NCI-H128 (cell line): Measurements from ENCODE around the gene RASA1.

Experiments
- DNase-seq: peaks from one replicate; lab custom pipeline; 2025; ENCODE audit not compliant: unreplicated experiment; lab: John Stamatoyannopoulos, UW

Gene RASA1

DNA sequence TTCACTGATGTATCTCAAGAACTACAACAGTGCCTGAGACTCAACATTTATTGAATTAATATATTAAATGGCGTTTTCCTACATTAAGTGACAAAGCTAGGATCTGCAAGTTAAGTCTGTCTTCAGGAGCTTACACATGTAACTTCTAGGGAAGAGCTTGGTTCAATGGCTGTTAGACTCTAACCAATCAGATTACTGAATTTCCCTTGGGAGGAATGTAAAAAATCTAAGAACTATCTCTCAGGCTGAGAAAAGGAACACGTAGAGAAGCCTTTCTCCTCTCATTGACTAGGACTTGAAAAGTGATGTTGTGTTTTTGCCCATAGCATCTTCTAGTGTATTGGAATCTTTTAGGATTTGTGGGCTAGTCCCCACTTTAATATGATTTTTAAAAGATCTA lies 91.4 kb downstream of the RASA1 start:
- DNase-seq = no peak

GRCh38 chr5:87360132-87360531 lies 92.4 kb downstream of the RASA1 start:
- DNase-seq = no peak

GRCh38 chr5:87361031-87361445 lies 93.4 kb downstream of the RASA1 start:
- no peak for DNase-seq

DNA sequence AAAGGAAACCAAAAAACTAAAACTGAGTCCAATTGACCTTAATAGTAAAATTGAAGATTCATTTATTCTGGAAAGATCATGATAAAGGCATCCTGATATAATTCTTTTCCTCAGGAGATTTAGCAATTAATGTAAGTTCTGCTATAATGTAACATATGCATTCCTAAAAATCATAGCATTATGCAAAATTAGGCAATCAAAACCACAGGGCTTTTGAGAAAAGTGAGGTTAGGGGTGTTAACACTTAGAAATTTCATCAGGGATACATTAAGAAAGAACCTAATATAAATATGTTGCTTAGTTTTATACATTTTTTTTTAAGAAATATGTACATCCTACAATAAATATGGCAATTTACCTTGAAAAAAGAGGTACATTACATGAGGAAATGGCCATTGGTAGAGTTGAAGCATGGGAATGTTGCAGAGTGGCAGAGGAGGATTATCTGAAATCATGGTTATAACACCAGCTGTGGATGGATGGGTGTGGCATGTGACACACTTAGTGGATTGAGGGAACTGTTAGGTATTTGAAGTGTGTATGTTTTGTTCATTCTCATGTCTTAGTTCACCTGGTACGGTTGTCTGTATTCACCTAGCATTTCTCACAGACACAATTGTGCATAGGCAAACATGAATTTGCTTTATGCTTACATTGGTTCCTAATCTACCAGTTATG lies 94.0 kb downstream of the RASA1 start:
- DNase-seq = no peak

- no peak for DNase-seq
These were observed 99.6 kb downstream of the RASA1 start for GRCh38 chr5:87367243-87367642.

DNA sequence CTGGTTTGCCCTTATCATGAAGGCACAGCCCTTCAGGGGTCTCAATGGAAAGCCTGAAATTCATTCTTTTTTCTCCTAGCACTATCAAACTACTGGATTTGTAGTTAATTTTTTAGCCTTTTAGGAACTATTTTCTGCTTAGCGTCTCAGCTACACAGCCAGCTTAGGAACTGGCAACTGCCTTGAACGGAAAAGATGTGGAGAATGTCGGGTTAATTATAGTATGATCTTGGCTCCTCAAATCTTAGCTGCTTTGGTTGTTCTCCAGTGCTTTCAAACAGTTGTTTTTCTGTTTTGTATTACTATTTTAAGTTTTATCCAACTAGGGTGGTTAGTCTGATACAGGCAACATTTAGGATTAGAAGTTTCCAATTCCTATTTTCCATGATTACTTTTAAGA lies 100.9 kb downstream of the RASA1 start:
- DNase-seq = no peak

GRCh38 chr5:87369431-87369830 lies 101.7 kb downstream of the RASA1 start:
- no peak for DNase-seq

GRCh38 chr5:87372705-87373104 lies 105.0 kb downstream of the RASA1 start:
- no peak for DNase-seq

- DNase-seq = no peak
These were observed 114.5 kb downstream of the RASA1 start for GRCh38 chr5:87382224-87382623.

GRCh38 chr5:87383216-87383615 lies 115.5 kb downstream of the RASA1 start:
- no peak for DNase-seq

DNA sequence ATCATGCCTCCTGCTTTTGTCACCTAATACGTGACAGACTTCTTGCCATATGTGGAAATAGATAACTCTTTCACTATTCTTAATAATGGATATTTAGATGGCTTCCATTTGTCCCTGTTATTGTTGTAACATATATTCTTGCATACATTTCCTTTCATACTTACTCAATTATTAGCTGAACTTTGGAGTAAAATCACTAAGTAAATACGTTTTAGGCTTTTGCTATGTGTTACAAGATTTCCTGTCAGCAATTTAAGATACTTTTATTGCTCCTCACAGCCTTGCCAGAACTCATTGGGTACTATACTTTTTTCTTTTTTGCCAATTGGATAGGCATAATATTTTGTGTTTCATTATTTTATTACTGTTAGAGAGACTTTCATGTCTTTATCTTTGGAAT lies 118.1 kb downstream of the RASA1 start:
- DNase-seq = no peak

DNA sequence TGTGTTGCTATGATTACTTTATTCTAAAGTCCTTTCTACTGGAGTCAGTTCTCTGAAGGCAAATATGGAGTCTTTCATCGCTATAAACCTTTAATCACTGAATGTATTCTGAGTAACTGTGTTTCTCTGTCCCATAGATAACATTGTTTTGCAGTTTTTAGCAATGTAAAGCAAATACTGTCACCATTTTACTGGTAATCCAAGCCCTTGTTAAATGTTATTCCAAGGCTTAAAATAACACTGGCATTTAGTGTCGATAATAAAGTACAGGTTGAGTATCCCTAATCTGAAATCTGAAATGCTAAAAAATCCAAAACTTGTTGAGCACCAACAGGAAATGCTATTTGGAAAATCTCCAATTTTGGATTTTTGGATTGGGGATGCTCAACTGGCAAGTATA lies 120.4 kb downstream of the RASA1 start:
- DNase-seq = no peak

- DNase-seq = no peak
These were observed 121.8 kb downstream of the RASA1 start for GRCh38 chr5:87389296-87390034.

GRCh38 chr5:87390075-87390474 lies 122.4 kb downstream of the RASA1 start:
- DNase-seq = no peak

GRCh38 chr5:87390576-87391199 lies 123.0 kb downstream of the RASA1 start:
- no peak for DNase-seq

DNA sequence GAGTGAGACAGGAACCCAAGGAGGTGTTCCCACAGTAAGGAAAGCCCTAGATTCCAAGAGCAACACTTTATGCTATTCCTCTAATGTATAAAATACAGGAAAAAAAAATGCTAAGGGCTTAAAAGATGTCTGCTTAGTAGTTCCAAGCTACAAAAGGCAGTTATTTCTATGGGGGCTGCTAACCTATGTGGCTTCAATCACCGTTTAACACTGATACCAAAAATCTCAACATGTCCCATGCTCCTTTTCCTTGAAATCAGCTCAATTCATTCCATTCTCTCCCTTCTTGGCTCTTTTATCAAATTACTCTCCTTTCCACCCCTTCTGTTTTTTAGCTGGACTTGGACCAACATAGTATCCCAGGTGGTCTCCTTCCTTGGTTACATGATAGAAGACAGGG lies 124.5 kb downstream of the RASA1 start:
- no peak for DNase-seq

DNA sequence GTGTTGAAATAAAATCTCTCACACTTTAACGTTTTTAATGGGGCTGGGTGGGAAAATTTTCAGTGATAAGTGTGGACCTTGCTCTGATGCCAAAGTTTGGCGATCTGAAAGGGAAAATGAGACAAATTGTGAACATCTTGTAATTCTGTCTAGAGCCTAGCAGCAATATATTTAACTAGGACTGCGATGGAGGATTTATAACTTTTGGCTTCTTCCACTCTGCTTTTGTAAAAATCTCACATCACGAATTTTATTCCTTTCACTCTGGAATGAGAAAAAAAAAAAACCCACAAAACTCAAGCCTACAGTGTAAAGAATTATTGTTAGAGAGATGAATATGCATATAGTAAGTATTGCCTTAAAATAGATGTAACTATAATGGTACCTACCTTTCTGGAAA lies 125.1 kb downstream of the RASA1 start:
- no peak for DNase-seq

GRCh38 chr5:87393331-87393730 lies 125.6 kb downstream of the RASA1 start:
- no peak for DNase-seq

GRCh38 chr5:87394411-87395165 lies 126.9 kb downstream of the RASA1 start:
- no peak for DNase-seq

- DNase-seq = no peak
These were observed 131.4 kb downstream of the RASA1 start for GRCh38 chr5:87398981-87399614.

DNA sequence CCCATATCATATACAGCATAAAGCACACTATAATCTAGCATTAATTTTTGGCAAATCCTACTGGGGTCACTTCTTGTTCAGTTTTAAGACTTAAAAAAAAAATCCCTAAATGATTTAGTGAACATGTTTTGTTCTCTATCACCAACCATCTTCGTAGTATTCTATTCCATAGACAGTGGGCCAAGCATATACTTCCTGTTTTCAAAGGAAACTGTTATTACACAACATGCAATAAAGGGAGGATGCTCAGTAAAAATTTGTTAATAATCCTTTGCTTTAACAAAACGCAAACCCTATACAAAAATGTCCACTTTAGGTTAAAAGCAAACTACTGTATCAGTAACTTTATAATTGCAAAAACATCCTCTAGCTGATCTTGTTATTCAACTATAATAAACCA lies 132.0 kb downstream of the RASA1 start:
- no peak for DNase-seq
